Endodermal cell (in vitro differentiated cells): Measurements from ENCODE around the gene CIB1. TPM values are rescaled to one million over a fixed set of nuclear protein-coding genes. Genes with fewer than 3 reads are reported as not detected.

ENCODE experiments used
- DNase-seq: peaks from one replicate; pipeline ENCODE4 v3.0.0-alpha.2; 2017
- H3K27ac ChIP-seq: 2 replicates; pipeline ENCODE4 v1.5.1; 2013; ENCODE audit warnings: mild to moderate bottlenecking, low read depth, low read length, moderate library complexity
- H3K27me3 ChIP-seq: 2 replicates; pipeline ENCODE4 v1.6.1; 2013; ENCODE audit warnings: mild to moderate bottlenecking, low read length, moderate library complexity; ENCODE audit not compliant: insufficient read depth, control insufficient read depth, poor library complexity, severe bottlenecking
- H3K36me3 ChIP-seq: 2 replicates; pipeline ENCODE4 v1.7.0; 2013; ENCODE audit warnings: mild to moderate bottlenecking, low read length, moderate library complexity; ENCODE audit not compliant: control insufficient read depth, insufficient read depth
- H3K4me1 ChIP-seq: one replicate; pipeline ENCODE4 v1.7.0; 2013; ENCODE audit warnings: low read length; ENCODE audit not compliant: control insufficient read depth, insufficient read depth
- H3K4me3 ChIP-seq: 2 replicates; pipeline ENCODE4 v1.5.1; 2013; ENCODE audit warnings: mild to moderate bottlenecking, low read length, moderate library complexity
- H3K9ac ChIP-seq: 2 replicates; pipeline ENCODE4 v1.6.1; 2013; ENCODE audit warnings: mild to moderate bottlenecking, low read length, moderate library complexity; ENCODE audit not compliant: poor library complexity, severe bottlenecking; ENCODE audit errors: extremely low read depth
- H3K9me3 ChIP-seq: 2 replicates; pipeline ENCODE4 v1.6.1; 2013; ENCODE audit warnings: mild to moderate bottlenecking, low read length, moderate library complexity; ENCODE audit not compliant: control insufficient read depth
- H3K27ac Mint-ChIP-seq: 2 replicates; pipeline ENCODE4 v1.8.0; 2020; ENCODE audit warnings: mixed read lengths
- H3K27me3 Mint-ChIP-seq: 2 replicates; pipeline ENCODE4 v1.8.0; 2021; ENCODE audit warnings: mild to moderate bottlenecking, mixed read lengths; ENCODE audit not compliant: insufficient read depth
- H3K36me3 Mint-ChIP-seq: 2 replicates; pipeline ENCODE4 v1.8.0; 2020; ENCODE audit warnings: low read depth, mixed read lengths
- H3K4me1 Mint-ChIP-seq: 2 replicates; pipeline ENCODE4 v1.8.0; 2020; ENCODE audit warnings: mixed read lengths
- H3K4me3 Mint-ChIP-seq: 2 replicates; pipeline ENCODE4 v1.8.0; 2020; ENCODE audit warnings: mild to moderate bottlenecking, moderate library complexity, mixed read lengths
- H3K9me3 Mint-ChIP-seq: 2 replicates; pipeline ENCODE4 v1.8.0; 2020; ENCODE audit warnings: mild to moderate bottlenecking, mixed read lengths
- CTCF ChIP-seq: fragments of 200-600 bp; sonication (generic); conservative IDR thresholded peaks from 2 replicates; pipeline ENCODE4 v1.5.0; 2021; ENCODE audit warnings: antibody characterized with exemption, mild to moderate bottlenecking
- WGBS, 2 experiments: methylation state at CpG; one replicate each; pipeline versions ENCODE4 v1.1.5 to v1.1.7; 2013; ENCODE audit warnings: missing lambda C conversion rate in 2 of 2, mixed read lengths in 1 of 2; ENCODE audit not compliant: insufficient coverage in 1 of 2, insufficient read length in 1 of 2; 5-methylcytosine and 5-hydroxymethylcytosine counted together
- total RNA-seq, 2 donors: library from RNA; stranded (reverse); fragmentation: NEBNext Ultra II Directional in 1 of 2; extraction: Animal tissue kit (Norgen Biotek cat#: 25700) in 1 of 2; gene quantifications; 2 replicates in 1 of 2; 3 replicates in 1 of 2; pipeline ENCODE4 v1.2.1, GENCODE V29; 2021

The CIB1 gene
- total RNA-seq, 2 donors from 2014 or later, result 31.3 to 34.0 TPM

DNA sequence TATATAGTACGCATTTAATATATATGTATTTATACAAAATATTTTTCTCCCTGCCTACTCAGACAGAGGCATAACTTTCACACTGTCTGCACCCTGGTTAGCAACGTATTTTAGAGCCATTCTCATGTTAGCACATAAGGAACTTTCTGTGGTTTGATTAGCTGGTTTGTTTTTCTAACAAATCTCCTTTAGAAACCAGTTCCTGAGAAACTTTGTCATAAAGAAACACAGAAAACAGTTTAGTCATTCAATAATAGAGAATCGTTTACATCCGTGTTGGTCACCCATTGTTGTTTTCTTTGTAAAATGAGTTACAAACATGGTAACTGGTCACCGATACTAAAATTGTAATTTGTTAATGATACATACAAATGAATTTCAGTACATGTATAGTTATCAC lies 25.8 kb upstream of the CIB1 start:
- H3K27me3 ChIP-seq, result no peaks in the 10 kb centered on the region
- H3K4me1 ChIP-seq, result no peaks in the 10 kb centered on the region
- no peaks in the 10 kb centered on the region for H3K9me3 ChIP-seq
- peaks cover 2% of the 10 kb centered on the region for H3K4me1 Mint-ChIP-seq
- TF ChIP-seq CTCF, result no peak
- no peaks in the 10 kb centered on the region for H3K9me3 Mint-ChIP-seq
- no peak overlapping the region for H3K27ac ChIP-seq
- no peaks in the 10 kb centered on the region for H3K36me3 ChIP-seq
- WGBS, 2 experiments, result 93% methylated on average over 4 of the region's 5 CpGs; no CpG with 5 or more reads in 1 of the 2 experiments
- no peak overlapping the region for H3K4me3 Mint-ChIP-seq
- no peak overlapping the region for H3K27ac Mint-ChIP-seq
- no peak overlapping the region for H3K9ac ChIP-seq
- peaks cover 12% of the 10 kb centered on the region for H3K27me3 Mint-ChIP-seq
- no peak overlapping the region for H3K4me3 ChIP-seq
- no peak for DNase-seq
- H3K36me3 Mint-ChIP-seq, result no peaks in the 10 kb centered on the region

GRCh38 chr15:90257776-90258175 lies 24.0 kb upstream of the CIB1 start:
- Mint-ChIP-seq H3K27ac (no peak overlapping the region), H3K27me3 (peaks cover 15% of the 10 kb centered on the region), H3K4me3 (no peak overlapping the region), H3K4me1 (no peaks in the 10 kb centered on the region), H3K36me3 (no peaks in the 10 kb centered on the region), H3K9me3 (no peaks in the 10 kb centered on the region)
- Histone ChIP-seq H3K9ac (no peak overlapping the region), H3K36me3 (no peaks in the 10 kb centered on the region), H3K9me3 (no peaks in the 10 kb centered on the region), H3K4me1 (no peaks in the 10 kb centered on the region), H3K27ac (no peak overlapping the region), H3K4me3 (no peak overlapping the region), H3K27me3 (no peaks in the 10 kb centered on the region)
- TF ChIP-seq CTCF, result no peak
- DNase-seq, result no peak
- WGBS, 2 experiments, result 92 to 96% methylated on average over 4 to 7 of the region's 7 CpGs

GRCh38 chr15:90249203-90249863 lies 15.6 kb upstream of the CIB1 start, which contains the start of gene TTLL13:
Gene TTLL13 (plus strand): TSS chr15:90249556. CDS start chr15:90250631, 1,075 bp downstream.
- peaks cover 9% of the 10 kb centered on the region for H3K27me3 ChIP-seq
- no peak for TF ChIP-seq CTCF
- H3K9me3 ChIP-seq, result no peaks in the 10 kb centered on the region
- H3K27ac ChIP-seq, result no peak within 1 kb of the TSS
- H3K4me1 ChIP-seq, result no peaks in the 10 kb centered on the region
- peak within 1 kb of the TSS; percentile 82 for H3K4me3 ChIP-seq
- Mint-ChIP-seq H3K27ac (no peak within 1 kb of the TSS), H3K9me3 (no peaks in the 10 kb centered on the region), H3K4me1 (no peaks in the 10 kb centered on the region), H3K27me3 (peaks cover 19% of the 10 kb centered on the region), H3K4me3 (peak within 1 kb of the TSS; percentile 63), H3K36me3 (no peaks in the 10 kb centered on the region)
- 2 to 4% methylated on average over 19 to 44 of the region's 44 CpGs for WGBS, 2 experiments
- peak within 1 kb of the TSS; percentile 47 for H3K9ac ChIP-seq
- no peaks in the 10 kb centered on the region for H3K36me3 ChIP-seq
- DNase-seq, result peak; percentile 99
